ENCODE results near the gene LSM8. TPM values are rescaled to one million over a fixed set of nuclear protein-coding genes. Genes with fewer than 3 reads are reported as not detected.

Gene LSM8
- total and polyA plus RNA-seq, 2 of the 8 experiments (the other 6 are each of a cell fraction or from before 2014, with no cell fraction given): 36.9 to 51.0 TPM

DNA sequence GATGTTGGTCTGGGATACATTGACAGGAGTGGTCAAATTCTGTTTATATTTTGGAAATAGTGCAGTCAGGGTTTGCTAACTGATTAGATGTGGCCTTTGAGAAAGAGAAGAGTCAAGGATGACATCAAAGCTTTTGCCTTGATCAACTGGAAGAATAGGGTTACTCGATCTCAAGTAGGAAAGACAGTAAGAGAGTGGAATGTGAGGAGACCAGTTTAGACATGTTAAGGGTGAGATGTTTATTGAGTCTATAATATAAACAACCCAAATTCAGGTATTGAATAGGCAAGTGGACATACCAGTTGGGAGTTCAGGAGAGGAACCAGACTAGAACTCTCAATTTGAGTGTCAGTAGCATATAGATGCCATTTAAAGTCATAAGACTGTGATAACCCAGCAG is 38.6 kb downstream of the LSM8 start:
- Histone ChIP-seq H2BK120ac (replicated peaks; ENCODE audit: low read depth, low read length) (no peak overlapping the region), H4K8ac (ENCODE audit: extremely low read depth, insufficient read depth, low read length) (no peak overlapping the region), H4K20me1 (replicated peaks in 1 of 2; ENCODE audit: control insufficient read depth in 1 of 2, insufficient read depth in 2 of 2, low read length in 2 of 2) (no peaks in the 10 kb centered on the region), H3K9me3 (ENCODE audit: insufficient read depth in 2 of 2, low read depth in 1 of 2, low read length in 1 of 2) (no peaks in the 10 kb centered on the region), H2BK15ac (ENCODE audit: low read length) (no peak overlapping the region), H2AFZ (ENCODE audit: low read length) (no peak overlapping the region), H3K79me1 (ENCODE audit: low read depth, low read length) (no peaks in the 10 kb centered on the region), H3K36me3 (ENCODE audit: control insufficient read depth in 2 of 4, insufficient read depth in 4 of 4, low read length in 3 of 4) (no peaks in the 10 kb centered on the region), H2AK5ac (ENCODE audit: low read depth, low read length) (no peak overlapping the region), H3K23me2 (ENCODE audit: low read depth, low read length) (no peaks in the 10 kb centered on the region; the same call in 1 of the 2 replicates), H3K4me3 (ENCODE audit: extremely low read depth in 1 of 4, insufficient read depth in 2 of 4, low read depth in 3 of 4, low read length in 4 of 4) (no peak overlapping the region), H3K56ac (replicated peaks; ENCODE audit: insufficient read length, low read depth, low read length) (no peak overlapping the region), H3K4me2 (ENCODE audit: insufficient read depth in 1 of 2, low read depth in 2 of 2, low read length in 2 of 2) (no peak overlapping the region), H2BK20ac (ENCODE audit: low read length) (no peak overlapping the region), H3K9ac (replicated peaks in 1 of 4; ENCODE audit: extremely low read depth in 1 of 4, low read depth in 3 of 4, low read length in 3 of 4) (no peak overlapping the region), H3K4me1 (replicated peaks in 1 of 4; ENCODE audit: control insufficient read depth in 3 of 4, insufficient read depth in 4 of 4, low read length in 3 of 4) (no peaks in the 10 kb centered on the region), H2BK12ac (ENCODE audit: low read depth, low read length) (no peak overlapping the region), H3K4ac (replicated peaks; ENCODE audit: insufficient read length, low read depth, low read length) (no peak overlapping the region), H4K91ac (replicated peaks; ENCODE audit: insufficient read length, low read length) (no peak overlapping the region), H4K5ac (ENCODE audit: insufficient read length, low read depth, low read length) (no peak overlapping the region), H2BK5ac (ENCODE audit: low read depth, low read length) (no peak overlapping the region), H3K27ac (ENCODE audit: low read depth, low read length) (no peak overlapping the region), H3K18ac (ENCODE audit: extremely low read depth, low read length) (no peak overlapping the region), H3K23ac (ENCODE audit: insufficient read length) (no peak overlapping the region), H3K27me3 (replicated peaks in 1 of 4; ENCODE audit: control insufficient read depth in 3 of 4, extremely low read depth in 1 of 4, insufficient read depth in 3 of 4, low read length in 3 of 4) (no peaks in the 10 kb centered on the region), H3K14ac (ENCODE audit: insufficient read length) (no peak overlapping the region), H3K79me2 (ENCODE audit: control insufficient read depth in 1 of 2, insufficient read depth in 2 of 2, low read length in 2 of 2) (no peaks in the 10 kb centered on the region)
- ChIA-PET CTCF (ENCODE audit: partially characterized antibody) (no interaction called here), POLR2A (ENCODE audit: partially characterized antibody) (no interaction called here)
- DNase-seq (ENCODE audit: low read depth in 1 of 2, low spot score in 2 of 2): no peak
- FAIRE-seq: no peak
- TF ChIP-seq SUZ12 (IDR thresholded peaks at IDR 0.05; ENCODE audit: low read length) (no peak), GTF2F1 (IDR thresholded peaks at IDR 0.05; ENCODE audit: borderline replicate concordance, low read depth, low read length) (no peak), JUND (IDR thresholded peaks at IDR 0.05; ENCODE audit: low read length) (no peak)
- TF ChIP-seq, protein P1, sequence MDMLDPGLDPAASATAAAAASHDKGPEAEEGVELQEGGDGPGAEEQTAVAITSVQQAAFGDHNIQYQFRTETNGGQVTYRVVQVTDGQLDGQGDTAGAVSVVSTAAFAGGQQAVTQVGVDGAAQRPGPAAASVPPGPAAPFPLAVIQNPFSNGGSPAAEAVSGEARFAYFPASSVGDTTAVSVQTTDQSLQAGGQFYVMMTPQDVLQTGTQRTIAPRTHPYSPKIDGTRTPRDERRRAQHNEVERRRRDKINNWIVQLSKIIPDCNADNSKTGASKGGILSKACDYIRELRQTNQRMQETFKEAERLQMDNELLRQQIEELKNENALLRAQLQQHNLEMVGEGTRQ (IDR thresholded peaks at IDR 0.05; ENCODE audit: low read length): no peak
- 95% methylated on average over 1 of the region's 1 CpG; no CpG with 5 or more reads in 1 of the 2 experiments for WGBS, 2 experiments (ENCODE audit: extremely low coverage in 1 of 2, insufficient coverage in 1 of 2, insufficient read length in 1 of 2, insufficient replicate concordance in 2 of 2, low coverage in 1 of 2, low lambda C conversion rate in 2 of 2, missing lambda C conversion rate in 1 of 2)

Measured in H1 (cell line).